ENCODE data around the gene PPP6R1. TPM values are rescaled to one million over a fixed set of nuclear protein-coding genes. Genes with fewer than 3 reads are reported as not detected.
A peak's percentile ranks its signal among the peaks of the same experiment; 100 is the strongest.

The PPP6R1 gene
- total and polyA plus RNA-seq, 2 of the 13 experiments (the other 11 are each of a cell fraction or from before 2014, with no cell fraction given), result 25.8 to 54.0 TPM

GRCh38 chr19:55258476-55258827 is 365 bp downstream of the PPP6R1 start:
- Histone ChIP-seq H3K36me3 (replicated peaks in 1 of 2; ENCODE audit: control insufficient read depth in 1 of 2, insufficient read depth in 2 of 2, low read length in 2 of 2) (peaks cover 1 to 7% of the 10 kb centered on the region in 2 experiments; a peak in 2 of 5 replicates), H3K4me1 (ENCODE audit: insufficient read depth, low read length) (peaks cover 46% of the 10 kb centered on the region), H3K27ac (ENCODE audit: extremely low read length, insufficient read depth, low read length) (peak overlapping the region; percentile 85), H2AFZ (ENCODE audit: low read length) (no peak overlapping the region), H3K9me3 (ENCODE audit: low read length) (no peaks in the 10 kb centered on the region), H3K4me3 (replicated peaks in 1 of 3; ENCODE audit: insufficient read depth in 1 of 3, low read depth in 2 of 3, low read length in 3 of 3) (peak overlapping the region; percentile 88 to 95 (median 94)), H3K4me2 (ENCODE audit: low read depth, low read length) (peak overlapping the region; percentile 50; the same call in 1 of the 2 replicates), H3K79me2 (ENCODE audit: insufficient read depth, low read length) (peaks cover 48% of the 10 kb centered on the region), H4K20me1 (ENCODE audit: insufficient read depth, low read length) (peaks cover 30% of the 10 kb centered on the region), H3K9ac (ENCODE audit: insufficient read depth, low read depth, low read length) (peak overlapping the region; percentile 97), H3K27me3 (ENCODE audit: control insufficient read depth in 1 of 2, insufficient read depth in 2 of 2, low read length in 2 of 2) (no peaks in the 10 kb centered on the region; a peak in 1 of 5 replicates)
- ATAC-seq (peak; percentile 14), FAIRE-seq (no peak), DNase-seq (ENCODE audit: low spot score) (no peak)
- ChIA-PET CTCF (ENCODE audit: low intra/inter-chr PET ratio, low total read pairs) (no interaction called here), POLR2A (interaction anchor here (1.0 to 6.2 kb wide), 16 partner anchors 22 to 347 kb away, joined by 3 to 95 read pairs (median 12); partner anchors contain the start of genes FIZ1, HSPBP1, ISOC2 and KMT5C)
- no CpG with 5 or more reads among the region's 53 CpGs for WGBS (ENCODE audit: low lambda C conversion rate)
- BruUV-seq (replicated peaks), result TSS peak; percentile 48
- intact Hi-C loops (cut with micrococcal nuclease; ENCODE audit: unreplicated experiment), result no loop called here
- in situ Hi-C loops (cut with HindIII; ENCODE audit: extremely low pct_ligation_motif_present, low pct_unique_long_range_greater_than_20kb), result loop anchor here (5.0 kb wide), 1 partner anchor 36 kb away; no protein-coding TSS in a partner anchor
- TF ChIP-seq EHMT2 (IDR thresholded peaks at IDR 0.05; ENCODE audit: borderline replicate concordance, low read depth, low read length) (no peak), PLRG1 (conservative IDR thresholded peaks at IDR 0.05) (no peak), EZH2 (conservative IDR thresholded peaks at IDR 0.05; ENCODE audit: low read depth, low read length) (no peak), ZNF253 (CRISPR knock-in tag; IDR thresholded peaks at IDR 0.05; ENCODE audit: borderline replicate concordance) (0 out of 2 replicates have a peak, but pooled peaks have one; percentile 26), FOXJ3 (CRISPR knock-in tag; IDR thresholded peaks at IDR 0.05; ENCODE audit: borderline replicate concordance) (no peak), ZNF883 (CRISPR knock-in tag; IDR thresholded peaks at IDR 0.05; ENCODE audit: not compliant biosample characterization) (no peak), MEIS2 (CRISPR knock-in tag; IDR thresholded peaks at IDR 0.05) (no peak), EP300 (IDR thresholded peaks at IDR 0.05; ENCODE audit: low read depth in 2 of 2, low read length in 2 of 2) (no peak), EP300 (CRISPR knock-in tag; IDR thresholded peaks at IDR 0.05; ENCODE audit: borderline replicate concordance) (no peak), ZNF256 (CRISPR knock-in tag; conservative IDR thresholded peaks at IDR 0.05) (no peak), HINFP (CRISPR knock-in tag; IDR thresholded peaks at IDR 0.05; ENCODE audit: low read depth) (no peak), ZKSCAN8 (CRISPR knock-in tag; IDR thresholded peaks at IDR 0.05; ENCODE audit: borderline replicate concordance) (no peak), ZNF746 (CRISPR knock-in tag; IDR thresholded peaks at IDR 0.05) (no peak), E2F5 (CRISPR knock-in tag; conservative IDR thresholded peaks at IDR 0.05) (no peak), ZNF138 (CRISPR knock-in tag; IDR thresholded peaks at IDR 0.05; ENCODE audit: low read depth) (0 out of 2 replicates have a peak, but pooled peaks have one; percentile 13), SRSF4 (IDR thresholded peaks at IDR 0.05; ENCODE audit: low read depth, low read length, poor library complexity, severe bottlenecking) (no peak), ZNF160 (CRISPR knock-in tag; IDR thresholded peaks at IDR 0.05) (no peak), ATF7-NPFF (CRISPR knock-in tag; IDR thresholded peaks at IDR 0.05; ENCODE audit: low read depth) (no peak), SRY (CRISPR knock-in tag; IDR thresholded peaks at IDR 0.05) (0 out of 2 replicates have a peak, but pooled peaks have one; percentile 23), REL (CRISPR knock-in tag; conservative IDR thresholded peaks at IDR 0.05) (no peak), LBX2 (CRISPR knock-in tag; IDR thresholded peaks at IDR 0.05; ENCODE audit: borderline replicate concordance) (no peak; the same call in 1 of the 2 replicates), DR1 (CRISPR knock-in tag; IDR thresholded peaks at IDR 0.05) (no peak), ZSCAN22 (CRISPR knock-in tag; IDR thresholded peaks at IDR 0.05) (no peak), ZBTB20 (CRISPR knock-in tag; IDR thresholded peaks at IDR 0.05; ENCODE audit: borderline replicate concordance, low read depth) (no peak; the same call in 1 of the 2 replicates)
